Activated CD8-positive, alpha-beta memory T cell treated with anti-CD3 and anti-CD28 coated beads, Interleukin-2, amount 10 ng/mL, durations not matched to agents 7 days and 5 days (primary cell): Measurements from ENCODE around the gene RILP. TPM values are rescaled to one million over a fixed set of nuclear protein-coding genes. Genes with fewer than 3 reads are reported as not detected.

Experiments used
- ATAC-seq: fragments of 150-1000 bp; cut with Tn5 transposase; one replicate; pipeline ENCODE4 v1.10.0; 2021; ENCODE audit warnings: moderate library complexity
- CTCF ChIA-PET: fragments of 350-600 bp; sonication (Branson Sonifier 250); formaldehyde crosslinking; loops from one replicate; lab custom pipeline; 2021; ENCODE audit warnings: antibody characterized with exemption; lab: Charles Lee
- DNase-seq: peaks from one replicate; pipeline ENCODE4 v3.0.0-alpha.2; 2020
- H3K27ac Mint-ChIP-seq: one replicate; pipeline ENCODE4 v1.8.0; 2021; ENCODE audit warnings: mild to moderate bottlenecking, mixed read lengths
- H3K27me3 Mint-ChIP-seq: one replicate; pipeline ENCODE4 v1.8.0; 2021; ENCODE audit warnings: mixed read lengths
- H3K36me3 Mint-ChIP-seq: one replicate; pipeline ENCODE4 v1.8.0; 2021; ENCODE audit warnings: mild to moderate bottlenecking, mixed read lengths
- H3K4me1 Mint-ChIP-seq: one replicate; pipeline ENCODE4 v1.8.0; 2021; ENCODE audit warnings: mixed read lengths
- H3K4me3 Mint-ChIP-seq: one replicate; pipeline ENCODE4 v1.8.0; 2021; ENCODE audit warnings: mild to moderate bottlenecking, moderate library complexity, mixed read lengths
- H3K9me3 Mint-ChIP-seq: one replicate; pipeline ENCODE4 v1.8.0; 2022; ENCODE audit warnings: low read depth, mixed read lengths
- total RNA-seq, 2 experiments: library from RNA; stranded (reverse); gene quantifications; one replicate each; pipeline ENCODE4 v1.2.3, GENCODE V29; 2021

Gene RILP
- total RNA-seq, 2 experiments from 2014 or later = 4.8 to 6.9 TPM

GRCh38 chr17:1630662-1631061, 19.0 kb downstream of the RILP start:
- CTCF ChIA-PET = interaction anchor here (0.5 to 6.5 kb wide), 39 partner anchors 8 to 371 kb away, joined by 3 to 89 read pairs (median 5); partner anchors contain the start of genes INPP5K, MYO1C, PITPNA and RILP
- peaks cover 7% of the 10 kb centered on the region for H3K4me1 Mint-ChIP-seq
- H3K27me3 Mint-ChIP-seq = peaks cover 33% of the 10 kb centered on the region
- ATAC-seq (no peak), DNase-seq (no peak)
- H3K4me3 Mint-ChIP-seq = no peak overlapping the region
- no peaks in the 10 kb centered on the region for H3K36me3 Mint-ChIP-seq
- no peak overlapping the region for H3K27ac Mint-ChIP-seq
- H3K9me3 Mint-ChIP-seq = no peaks in the 10 kb centered on the region

GRCh38 chr17:1629504-1630310, 20.0 kb downstream of the RILP start:
- CTCF ChIA-PET = interaction anchor here (0.6 to 6.5 kb wide), 45 partner anchors 9 to 370 kb away, joined by 3 to 89 read pairs (median 4); partner anchors contain the start of genes INPP5K, MYO1C, PITPNA and RILP
- ATAC-seq (peak; percentile 38), DNase-seq (peak; percentile 90)
- Mint-ChIP-seq H3K27me3 (peaks cover 38% of the 10 kb centered on the region), H3K4me3 (peak overlapping the region; percentile 73), H3K27ac (peak overlapping the region; percentile 43), H3K4me1 (peaks cover 7% of the 10 kb centered on the region), H3K36me3 (no peaks in the 10 kb centered on the region), H3K9me3 (no peaks in the 10 kb centered on the region)

GRCh38 chr17:1628856-1629503, 20.7 kb downstream of the RILP start:
- peaks cover 38% of the 10 kb centered on the region for H3K27me3 Mint-ChIP-seq
- ATAC-seq (peak; percentile 83), DNase-seq (peak; percentile 94)
- peak overlapping the region; percentile 81 for H3K4me3 Mint-ChIP-seq
- peaks cover 7% of the 10 kb centered on the region for H3K4me1 Mint-ChIP-seq
- peak overlapping the region; percentile 72 for H3K27ac Mint-ChIP-seq
- H3K9me3 Mint-ChIP-seq = no peaks in the 10 kb centered on the region
- CTCF ChIA-PET = interaction anchor here (0.7 to 6.5 kb wide), 23 partner anchors 9 to 369 kb away, joined by 3 to 89 read pairs (median 6); partner anchors contain the start of genes INPP5K, RILP and SCARF1
- H3K36me3 Mint-ChIP-seq = no peaks in the 10 kb centered on the region

- Mint-ChIP-seq H3K9me3 (no peaks in the 10 kb centered on the region), H3K36me3 (no peaks in the 10 kb centered on the region), H3K27ac (peak within 1 kb of the TSS; percentile 72), H3K27me3 (peaks cover 38% of the 10 kb centered on the region), H3K4me1 (peaks cover 7% of the 10 kb centered on the region), H3K4me3 (peak within 1 kb of the TSS; percentile 81)
- ATAC-seq (peak; percentile 83), DNase-seq (peak; percentile 77)
- CTCF ChIA-PET = interaction anchor here (1.1 to 6.5 kb wide), 7 partner anchors 20 to 368 kb away, joined by 3 to 89 read pairs (median 12); partner anchors contain the start of gene RILP
Measured at GRCh38 chr17:1627982-1628855, 21.4 kb downstream of the RILP start, which contains the start of gene SLC43A2. Gene SLC43A2 (minus strand): TSS chr17:1628834. CDS start chr17:1627874, 960 bp downstream.

GRCh38 chr17:1627182-1627981, 22.3 kb downstream of the RILP start:
- peaks cover 38% of the 10 kb centered on the region for H3K27me3 Mint-ChIP-seq
- H3K4me3 Mint-ChIP-seq = peak overlapping the region; percentile 26
- peaks cover 7% of the 10 kb centered on the region for H3K4me1 Mint-ChIP-seq
- H3K9me3 Mint-ChIP-seq = no peaks in the 10 kb centered on the region
- no peak overlapping the region for H3K27ac Mint-ChIP-seq
- no peak for DNase-seq
- H3K36me3 Mint-ChIP-seq = no peaks in the 10 kb centered on the region
- CTCF ChIA-PET = interaction anchor here (0.7 to 6.5 kb wide), 7 partner anchors 21 to 261 kb away, joined by 3 to 89 read pairs (median 16); partner anchors contain the start of gene RILP
- ATAC-seq = no peak

GRCh38 chr17:1626333-1626732, 23.3 kb downstream of the RILP start:
- Mint-ChIP-seq H3K36me3 (no peaks in the 10 kb centered on the region), H3K4me1 (peaks cover 7% of the 10 kb centered on the region), H3K9me3 (no peaks in the 10 kb centered on the region), H3K4me3 (no peak overlapping the region), H3K27ac (no peak overlapping the region), H3K27me3 (peaks cover 32% of the 10 kb centered on the region)
- CTCF ChIA-PET = interaction anchor here (0.7 to 2.8 kb wide), 5 partner anchors 12 to 60 kb away, joined by 3 to 16 read pairs (median 3); partner anchors contain the start of gene RILP
- DNase-seq (no peak), ATAC-seq (no peak)

GRCh38 chr17:1625581-1625980, 24.1 kb downstream of the RILP start:
- Mint-ChIP-seq H3K36me3 (no peaks in the 10 kb centered on the region), H3K4me1 (peaks cover 7% of the 10 kb centered on the region), H3K27ac (no peak overlapping the region), H3K9me3 (no peaks in the 10 kb centered on the region), H3K27me3 (peaks cover 28% of the 10 kb centered on the region), H3K4me3 (no peak overlapping the region)
- DNase-seq (no peak), ATAC-seq (no peak)
- CTCF ChIA-PET = interaction anchor here (0.5 to 2.8 kb wide), 4 partner anchors 11 to 58 kb away, joined by 3 to 16 read pairs (median 4); partner anchors contain the start of gene RILP

GRCh38 chr17:1625053-1625452, 24.6 kb downstream of the RILP start:
- Mint-ChIP-seq H3K4me3 (no peak overlapping the region), H3K27me3 (peaks cover 25% of the 10 kb centered on the region), H3K4me1 (peaks cover 5% of the 10 kb centered on the region), H3K36me3 (no peaks in the 10 kb centered on the region), H3K9me3 (no peaks in the 10 kb centered on the region), H3K27ac (no peak overlapping the region)
- CTCF ChIA-PET = interaction anchor here (0.5 to 2.8 kb wide), 3 partner anchors 24 to 58 kb away, joined by 3 to 16 read pairs (median 5); partner anchors contain the start of gene RILP
- DNase-seq (no peak), ATAC-seq (no peak)

- DNase-seq (no peak), ATAC-seq (no peak)
- Mint-ChIP-seq H3K36me3 (no peaks in the 10 kb centered on the region), H3K4me3 (no peak overlapping the region), H3K4me1 (peaks cover 4% of the 10 kb centered on the region), H3K9me3 (no peaks in the 10 kb centered on the region), H3K27ac (no peak overlapping the region), H3K27me3 (peaks cover 24% of the 10 kb centered on the region)
- CTCF ChIA-PET = interaction anchor here (1.7 to 2.8 kb wide), 2 partner anchors 25 to 50 kb away, joined by 5 to 16 read pairs; partner anchors contain the start of gene RILP
Measured at GRCh38 chr17:1624650-1625049, 25.0 kb downstream of the RILP start.

- no peak overlapping the region for H3K27ac Mint-ChIP-seq
- DNase-seq (no peak), ATAC-seq (no peak)
- H3K36me3 Mint-ChIP-seq = no peaks in the 10 kb centered on the region
- CTCF ChIA-PET = interaction anchor here (1.3 kb wide), 1 partner anchor 49 kb away, joined by 4 read pairs; no protein-coding TSS in a partner anchor
- peaks cover 24% of the 10 kb centered on the region for H3K27me3 Mint-ChIP-seq
- H3K4me1 Mint-ChIP-seq = peaks cover 4% of the 10 kb centered on the region
- H3K9me3 Mint-ChIP-seq = no peaks in the 10 kb centered on the region
- no peak overlapping the region for H3K4me3 Mint-ChIP-seq
Measured at GRCh38 chr17:1623057-1623630, 26.5 kb downstream of the RILP start.

GRCh38 chr17:1621273-1621954, 28.3 kb downstream of the RILP start:
- no peaks in the 10 kb centered on the region for H3K4me1 Mint-ChIP-seq
- H3K27me3 Mint-ChIP-seq = peaks cover 13% of the 10 kb centered on the region
- no peaks in the 10 kb centered on the region for H3K36me3 Mint-ChIP-seq
- CTCF ChIA-PET = interaction anchor here (2.5 kb wide), 1 partner anchor 9 kb away, joined by 9 read pairs; no protein-coding TSS in a partner anchor
- no peak for DNase-seq
- no peak for ATAC-seq
- no peak overlapping the region for H3K27ac Mint-ChIP-seq
- no peaks in the 10 kb centered on the region for H3K9me3 Mint-ChIP-seq
- H3K4me3 Mint-ChIP-seq = no peak overlapping the region
